Activated T-helper 9 cell treated with anti-CD3 and anti-CD28 coated beads, Interleukin-2, amount 50 U/mL, for 16 hours (primary cell): Measurements from ENCODE around the gene SLC22A31.

Experiments
- DNase-seq: peaks from one replicate; pipeline ENCODE4 v3.0.0-alpha.2; 2020; ENCODE audit warnings: low read depth

Gene SLC22A31

GRCh38 chr16:89147085-89147817 lies 53.1 kb downstream of the SLC22A31 start:
- no peak for DNase-seq

- DNase-seq, result no peak
These were observed 53.9 kb downstream of the SLC22A31 start for GRCh38 chr16:89146211-89147005.
